GM19239 (cell line): ENCODE measurements around the gene CDH6.

ENCODE experiments used
- DNase-seq: peaks from one replicate; pipeline ENCODE4 v3.0.0; 2011; ENCODE audit warnings: low spot score; ENCODE audit not compliant: insufficient read length
- FAIRE-seq: peaks from 2 replicates; lab custom pipeline; 2011; peaks lifted over from hg19 to GRCh38; lab: Jason Lieb, UNC

CDH6 gene

GRCh38 chr5:31193591-31194467 lies at the start of gene CDH6:
CDH6 (plus strand) TSS chr5:31193686; CDS start chr5:31267474, 73,788 bp downstream.
- FAIRE-seq (no peak), DNase-seq (no peak)

GRCh38 chr5:31144364-31144763 lies 49.1 kb upstream of the CDH6 start:
- no peak for DNase-seq
- no peak for FAIRE-seq

GRCh38 chr5:31148959-31149475 lies 44.5 kb upstream of the CDH6 start:
- FAIRE-seq = no peak
- DNase-seq = no peak

GRCh38 chr5:31153521-31153920 lies 40.0 kb upstream of the CDH6 start:
- DNase-seq = no peak

GRCh38 chr5:31156631-31157160 lies 36.8 kb upstream of the CDH6 start:
- FAIRE-seq = no peak
- DNase-seq = no peak

More at GRCh38 chr5:31153521-31153920, 40.0 kb upstream of the CDH6 start:
- no peak for FAIRE-seq

GRCh38 chr5:31157720-31158119 lies 35.8 kb upstream of the CDH6 start:
- FAIRE-seq (no peak), DNase-seq (no peak)

GRCh38 chr5:31158686-31159085 lies 34.8 kb upstream of the CDH6 start:
- FAIRE-seq (no peak), DNase-seq (no peak)

- no peak for FAIRE-seq
Measured at GRCh38 chr5:31161781-31162181, 31.7 kb upstream of the CDH6 start.

GRCh38 chr5:31165729-31166128 lies 27.8 kb upstream of the CDH6 start:
- DNase-seq (no peak), FAIRE-seq (no peak)

More at GRCh38 chr5:31161781-31162181, 31.7 kb upstream of the CDH6 start:
- DNase-seq = no peak

- FAIRE-seq = no peak
- no peak for DNase-seq
Measured at GRCh38 chr5:31169379-31169778, 24.1 kb upstream of the CDH6 start.

GRCh38 chr5:31172881-31173280 lies 20.6 kb upstream of the CDH6 start:
- DNase-seq = no peak
- FAIRE-seq = no peak

GRCh38 chr5:31173614-31174013 lies 19.9 kb upstream of the CDH6 start:
- FAIRE-seq (no peak), DNase-seq (no peak)

GRCh38 chr5:31181376-31181987 lies 12.0 kb upstream of the CDH6 start:
- no peak for FAIRE-seq
- DNase-seq = no peak

- no peak for FAIRE-seq
- DNase-seq = no peak
Measured at GRCh38 chr5:31182136-31182535, 11.3 kb upstream of the CDH6 start.

- DNase-seq (no peak), FAIRE-seq (no peak)
Measured at GRCh38 chr5:31185951-31186350, 7.5 kb upstream of the CDH6 start.

- DNase-seq (peak; percentile 9), FAIRE-seq (no peak)
Measured at GRCh38 chr5:31186672-31187267, 6.7 kb upstream of the CDH6 start.

- DNase-seq (no peak), FAIRE-seq (no peak)
Measured at GRCh38 chr5:31187591-31187990, 5.9 kb upstream of the CDH6 start.

GRCh38 chr5:31192442-31192841 lies 1.0 kb upstream of the CDH6 start:
- no peak for DNase-seq
- FAIRE-seq = no peak

GRCh38 chr5:31193116-31193515 lies 370 bp upstream of the CDH6 start:
- FAIRE-seq (no peak), DNase-seq (no peak)

- DNase-seq (no peak), FAIRE-seq (no peak)
Measured at GRCh38 chr5:31194468-31194813, 955 bp downstream of the CDH6 start.
